GM21390 (cell line): ENCODE data around the gene CLCNKB.
"Not testable (repeated sequence)": the region's sequence is repeated elsewhere in the genome, so short reads cannot be mapped to it uniquely, and the experiment has no call there.

Source experiments
- ATAC-seq: cut with Tn5 transposase; IDR thresholded peaks from one replicate; pipeline ENCODE4 v1.9.1; 2021; ENCODE audit not compliant: unreplicated experiment

CLCNKB gene

DNA sequence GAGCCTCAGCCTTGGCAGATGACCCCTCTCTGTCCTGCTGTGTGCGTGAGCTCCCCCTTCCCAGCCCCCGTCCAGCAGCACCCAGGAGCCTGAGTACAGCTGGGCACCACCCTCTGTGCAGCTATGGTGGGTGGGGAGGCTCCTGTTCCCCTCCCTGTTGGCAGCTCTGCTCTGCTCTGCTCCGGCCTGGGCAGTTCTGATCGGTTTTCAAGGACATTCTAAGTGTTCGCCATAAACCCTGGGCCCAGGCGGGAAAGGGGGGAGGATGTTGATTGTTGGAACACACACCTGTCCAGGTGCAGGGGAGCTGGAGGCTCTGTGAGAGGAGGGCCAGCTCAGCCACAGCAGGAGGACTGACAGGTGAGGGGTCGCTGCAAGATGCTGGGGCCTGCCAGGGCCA, at the start of gene CLCNKB:
TSS of gene CLCNKB (plus strand) at position 262 of the 400 bp plus-strand sequence. CDS start 711 bp downstream, outside the sequence.
- no peak for ATAC-seq

GRCh38 chr1:15994081-15994480, 49.5 kb upstream of the CLCNKB start:
- ATAC-seq, result no peak

DNA sequence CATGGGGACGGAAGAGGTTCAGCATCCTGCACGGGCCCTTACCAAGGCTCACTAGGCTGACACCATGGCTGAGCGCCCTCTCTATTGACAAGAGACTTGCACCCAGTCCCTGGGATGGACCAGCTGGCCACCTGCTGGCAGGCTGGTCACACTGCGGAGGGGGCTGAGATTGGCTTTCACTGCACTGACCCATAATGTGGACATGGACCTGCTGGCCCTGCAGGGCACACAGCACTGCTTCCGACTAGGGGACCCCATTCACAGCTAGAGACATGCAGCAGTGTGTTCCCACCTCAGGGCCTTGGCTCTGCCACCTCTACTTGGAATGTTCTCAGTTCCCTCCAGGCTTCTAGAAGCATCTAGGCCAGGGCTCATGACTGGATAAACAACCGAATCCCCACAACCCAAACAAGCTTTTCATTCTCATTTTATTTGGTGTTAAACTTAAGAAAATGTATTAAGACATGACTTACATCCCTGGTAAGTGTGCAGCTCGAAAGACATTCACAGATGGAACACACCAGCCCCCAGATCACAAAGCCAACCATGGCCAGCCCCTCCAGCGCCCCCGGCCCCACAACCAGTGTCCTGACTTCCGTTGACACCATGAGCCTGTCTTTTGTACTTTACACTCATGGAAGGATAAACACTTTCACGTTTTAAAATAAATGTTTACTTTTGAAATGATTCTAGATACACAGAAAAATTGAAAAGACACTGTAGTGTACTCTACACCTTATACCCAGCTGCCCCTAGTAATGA, 48.8 kb upstream of the CLCNKB start:
- no peak for ATAC-seq

- no peak for ATAC-seq
These were observed 46.5 kb upstream of the CLCNKB start for GRCh38 chr1:15997076-15997585.

DNA sequence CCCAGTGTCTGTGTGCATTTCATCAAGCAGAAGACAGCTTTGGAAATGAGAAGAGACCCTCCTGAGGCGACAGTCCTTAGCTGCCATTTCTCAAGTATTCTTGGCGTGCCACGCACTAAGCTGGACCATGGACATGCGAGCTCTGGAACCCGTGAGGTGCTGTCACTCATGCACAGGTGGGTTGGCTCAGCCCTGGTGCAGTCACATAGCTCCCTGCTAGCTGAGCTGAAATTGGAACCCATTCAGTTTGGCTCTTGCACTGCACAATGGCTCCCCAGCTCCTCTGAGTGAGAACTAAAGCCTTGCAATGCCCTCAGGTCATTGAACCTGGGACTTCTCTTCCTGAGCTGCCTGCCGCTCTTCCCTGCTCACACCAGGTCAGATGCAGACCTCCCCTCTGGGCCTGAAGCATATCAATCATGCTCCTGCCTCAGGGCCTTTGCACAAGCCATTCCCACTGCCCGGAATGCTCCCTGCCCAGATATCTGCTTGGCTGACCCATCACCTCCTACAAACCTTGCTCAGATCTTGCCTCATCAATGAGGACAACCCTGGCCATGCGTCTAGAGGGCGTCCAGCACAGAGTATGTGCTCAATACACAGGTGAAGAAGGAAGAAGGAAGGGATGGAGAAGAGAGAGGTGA, 45.8 kb upstream of the CLCNKB start:
- no peak for ATAC-seq

DNA sequence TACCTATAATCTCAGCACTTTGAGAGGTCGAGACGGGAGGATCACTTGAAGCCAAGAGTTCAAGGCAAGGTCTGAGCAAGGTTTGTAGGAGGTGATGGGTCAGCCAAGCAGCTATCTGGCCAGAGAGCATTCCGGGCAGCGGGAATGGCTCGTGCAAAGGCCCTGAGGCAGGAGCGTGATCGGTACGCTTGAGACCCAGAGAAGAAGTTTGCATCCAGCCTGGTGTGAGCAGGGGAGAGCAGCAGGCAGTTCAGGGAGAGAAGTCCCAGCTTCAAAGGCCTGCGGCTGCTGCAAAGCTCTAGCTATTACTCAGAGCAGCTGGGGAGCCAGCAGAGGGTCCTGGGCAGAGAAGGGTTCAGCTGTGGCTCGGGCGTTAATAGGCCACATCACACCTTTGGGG, 44.7 kb upstream of the CLCNKB start:
- no peak for ATAC-seq

DNA sequence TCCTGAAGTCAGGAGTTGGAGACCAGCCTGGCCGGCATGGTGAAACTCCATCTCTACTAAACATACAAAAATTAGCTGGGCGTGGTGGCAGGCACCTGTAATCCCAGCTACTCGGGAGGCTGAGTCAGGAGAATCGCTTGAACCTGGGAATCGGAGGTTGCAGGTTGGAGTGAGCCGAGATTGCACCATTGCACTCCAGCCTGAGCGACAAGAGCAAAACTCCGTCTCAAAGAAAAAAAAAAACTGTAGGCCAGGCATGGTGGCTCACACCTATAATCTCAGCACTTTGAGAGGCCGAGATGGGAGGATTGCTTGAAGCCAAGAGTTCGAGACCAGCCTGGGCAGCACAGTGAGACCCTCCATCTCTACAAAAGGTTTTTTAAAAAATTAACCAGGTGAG, 42.3 kb upstream of the CLCNKB start:
- not testable (repeated sequence) for ATAC-seq

- ATAC-seq, result no peak
These were observed 38.0 kb upstream of the CLCNKB start for GRCh38 chr1:16005597-16005996.

DNA sequence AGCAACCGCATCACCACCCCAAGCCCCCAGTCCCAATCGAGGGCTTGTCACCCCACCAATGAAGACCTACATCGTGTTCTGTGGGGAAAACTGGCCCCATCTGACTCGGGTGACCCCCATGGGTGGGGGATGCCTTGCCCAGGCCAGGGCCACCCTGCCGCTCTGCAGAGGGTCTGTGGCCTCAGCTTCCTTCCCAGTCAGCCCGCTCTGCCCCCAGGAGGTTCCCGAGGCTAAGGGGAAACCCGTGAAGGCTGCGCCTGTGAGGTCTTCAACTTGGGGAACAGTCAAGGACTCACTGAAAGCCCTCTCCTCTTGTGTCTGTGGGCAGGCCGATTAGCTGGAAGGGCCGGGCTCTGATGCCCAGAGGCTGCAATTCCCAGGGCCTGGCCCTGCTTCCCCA, 37.6 kb upstream of the CLCNKB start:
- no peak for ATAC-seq

DNA sequence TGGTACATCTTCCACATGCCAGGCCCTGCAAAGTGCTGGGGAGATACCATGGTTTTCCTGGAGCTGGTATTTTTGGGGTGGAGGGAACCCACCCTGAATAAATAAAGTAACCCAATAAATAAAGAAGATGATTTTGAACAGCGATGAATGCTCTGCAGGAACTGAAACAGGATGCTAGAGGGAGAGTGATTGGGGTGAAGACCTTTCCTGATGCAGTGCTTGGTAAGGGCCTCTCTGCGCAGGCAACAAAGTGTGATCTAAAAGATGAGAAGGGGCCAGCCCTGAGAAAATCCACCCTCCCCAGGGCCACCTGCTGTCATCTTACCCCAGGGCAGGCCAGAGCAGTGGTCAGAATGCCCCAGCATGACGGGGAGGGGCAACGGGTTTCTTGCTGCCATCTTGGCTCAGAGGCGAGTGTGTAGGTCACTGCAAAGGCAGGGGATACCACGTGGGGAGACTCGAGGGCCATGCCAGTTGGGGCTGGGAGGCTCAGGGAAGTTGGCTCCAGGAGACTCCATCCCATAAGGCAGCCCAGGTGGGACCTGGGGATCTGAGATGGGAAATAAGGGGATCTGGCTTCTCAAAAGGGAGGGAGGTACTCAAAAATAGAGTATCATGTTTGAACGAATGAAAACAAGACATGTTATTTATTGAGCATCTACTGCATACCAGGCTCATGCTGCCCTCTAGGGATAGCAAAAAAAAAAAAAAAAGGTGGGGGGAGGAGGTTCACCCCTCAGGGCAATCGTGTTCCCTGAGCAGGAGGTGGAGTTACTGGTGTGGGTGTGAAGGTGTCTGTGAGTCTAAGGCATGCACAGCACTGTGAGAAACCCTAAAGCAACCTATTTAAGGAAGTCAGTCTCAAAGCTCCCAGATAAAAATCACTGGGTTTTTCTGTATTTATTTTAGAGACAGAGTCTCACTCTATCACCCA, 36.8 kb upstream of the CLCNKB start:
- no peak for ATAC-seq

DNA sequence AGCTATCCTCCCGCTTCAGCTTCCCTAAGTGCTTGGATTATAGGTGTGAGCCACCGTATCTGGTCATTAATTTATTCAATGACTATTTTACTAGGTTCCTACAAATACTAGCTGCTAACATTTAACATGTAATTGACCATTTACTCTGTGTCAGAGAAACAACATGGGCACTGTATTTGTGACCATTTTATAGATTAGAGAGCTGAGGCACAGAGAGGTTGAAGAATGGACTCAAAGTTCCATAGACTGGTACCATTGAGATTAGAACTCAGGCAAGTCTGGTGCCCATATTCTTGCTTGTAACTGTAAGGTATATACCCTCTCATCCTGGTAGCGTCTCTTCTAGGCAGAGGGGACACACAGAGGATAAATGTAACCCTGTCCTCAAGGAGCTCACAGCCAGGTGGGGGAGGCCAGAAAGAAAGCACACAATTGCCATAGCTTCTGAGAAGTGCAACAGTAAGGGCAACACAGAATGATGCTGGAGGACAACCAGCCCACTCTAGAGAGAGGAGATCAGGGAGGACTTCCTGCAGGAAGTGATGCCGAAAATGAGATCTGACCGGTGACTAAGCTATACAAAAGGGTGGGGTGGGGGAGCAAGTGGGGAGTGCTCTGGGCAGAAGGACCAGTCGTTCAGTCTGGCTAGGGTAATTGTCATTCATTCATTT, 35.8 kb upstream of the CLCNKB start:
- no peak for ATAC-seq

DNA sequence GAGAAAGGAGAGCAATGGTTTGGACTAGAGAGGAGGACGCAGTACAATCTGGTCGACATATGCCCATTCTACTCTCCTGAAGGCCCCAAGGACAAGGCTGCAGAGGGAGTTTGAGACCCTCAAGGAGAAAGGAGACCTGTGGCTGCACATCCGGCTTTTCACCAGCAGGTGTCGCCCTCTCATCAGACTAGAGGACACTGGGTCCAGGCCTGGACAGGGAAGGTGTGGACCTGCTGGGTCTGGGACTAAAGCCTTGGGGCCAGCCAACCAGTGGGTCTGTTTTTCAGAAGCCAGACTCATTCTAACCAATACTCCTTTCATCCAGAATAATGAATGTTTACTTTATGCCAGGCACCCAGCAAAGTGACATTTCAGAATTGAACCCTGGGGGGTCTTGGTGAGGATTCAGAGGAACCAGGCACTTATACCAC, 34.5 kb upstream of the CLCNKB start:
- ATAC-seq, result no peak

GRCh38 chr1:16009678-16010077, 33.9 kb upstream of the CLCNKB start:
- no peak for ATAC-seq

GRCh38 chr1:16010837-16011236, 32.7 kb upstream of the CLCNKB start:
- no peak for ATAC-seq

- no peak for ATAC-seq
These were observed 31.5 kb upstream of the CLCNKB start for GRCh38 chr1:16011936-16012589.

DNA sequence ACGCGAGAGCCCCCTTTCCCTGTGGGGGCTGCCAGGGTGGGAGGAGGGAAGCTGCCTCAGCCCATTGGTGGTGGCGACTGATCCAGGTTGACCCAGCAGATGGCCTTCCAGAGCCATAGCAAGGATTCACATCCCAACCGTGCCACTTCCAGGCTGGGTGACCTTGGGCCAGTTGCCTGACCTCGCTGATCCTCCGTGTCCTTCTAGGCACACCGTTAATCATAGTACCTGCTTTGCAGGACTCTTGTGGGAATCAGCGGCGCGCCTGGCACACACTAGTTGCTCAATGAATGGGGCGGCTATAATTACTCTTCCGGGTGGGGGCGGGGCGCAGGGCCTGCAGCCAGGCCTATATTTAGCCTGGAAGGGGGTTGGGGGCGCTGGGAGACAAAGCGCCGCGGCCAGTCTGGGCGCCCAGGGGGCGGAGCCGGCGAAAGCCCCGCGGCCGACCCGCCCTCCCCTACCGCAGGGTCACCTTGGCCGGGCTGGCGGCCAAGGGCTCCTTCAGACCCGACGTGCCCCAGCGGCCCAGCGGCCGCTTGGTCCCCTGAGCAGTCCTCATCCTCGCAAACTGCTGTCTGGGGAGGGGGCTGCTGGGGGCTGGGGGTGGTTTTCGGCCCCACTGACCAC, 30.9 kb upstream of the CLCNKB start:
- no peak for ATAC-seq

GRCh38 chr1:16013220-16013907, 30.2 kb upstream of the CLCNKB start:
- ATAC-seq, result no peak

- no peak for ATAC-seq
These were observed 29.7 kb upstream of the CLCNKB start for GRCh38 chr1:16013908-16014258.
